Gastrocnemius medialis (tissue), 4 donors: Measurements from ENCODE around the gene OR6A2.

ENCODE experiments used
- CTCF ChIP-seq, 5 experiments: fragments of 450-650 bp in 3 of 5; fragments of 200-600 bp in 2 of 5; sonication (generic) in 2 of 5; IDR thresholded peaks in 4 of 5; conservative IDR thresholded peaks in 1 of 5; 1 replicate in 4 of 5; 2 replicates in 1 of 5; pipeline ENCODE4 v1.5.1; 2016 to 2019; ENCODE audit warnings: antibody characterized with exemption in 5 of 5, mild to moderate bottlenecking in 3 of 5, moderate library complexity in 3 of 5
- POLR2A ChIP-seq, 2 donors: fragments of 450-650 bp; IDR thresholded peaks; one replicate each; pipeline ENCODE4 v1.6.1; 2017; ENCODE audit warnings: antibody characterized with exemption in 2 of 2, mild to moderate bottlenecking in 2 of 2, moderate library complexity in 2 of 2

GRCh38 chr11:6799402-6799801 lies at the start of gene OR6A2:
- TF ChIP-seq CTCF (IDR thresholded peaks at IDR 0.05 in 4 of 5, conservative IDR thresholded peaks at IDR 0.05 in 1 of 5) (no peak), POLR2A (IDR thresholded peaks at IDR 0.05) (no peak)
